H1 (cell line): ENCODE measurements around the gene GRID2. TPM values are rescaled to one million over a fixed set of nuclear protein-coding genes. Genes with fewer than 3 reads are reported as not detected.
A peak's percentile ranks its signal among the peaks of the same experiment; 100 is the strongest.

ENCODE experiments used
- CBX5 ChIP-seq: fragments of 300-800, 300-1000 bp; sonication (generic); IDR thresholded peaks from 2 replicates; pipeline ENCODE4 v1.7.1; 2016; ENCODE audit warnings: antibody characterized with exemption, low read length, low read depth
- CHD7 ChIP-seq: fragments of 300-600 bp; sonication (generic); IDR thresholded peaks from 2 replicates; pipeline ENCODE4 v1.7.1; 2012; ENCODE audit warnings: low read length, moderate library complexity, mild to moderate bottlenecking, inconsistent platforms; ENCODE audit not compliant: insufficient replicate concordance
- GTF2F1 ChIP-seq: IDR thresholded peaks from 2 replicates; pipeline ENCODE4 v1.6.1; 2012; ENCODE audit warnings: low read depth, low read length, improper control_type of control experiment, borderline replicate concordance
- KDM1A ChIP-seq: fragments of 200-600, 300-600 bp; sonication (generic); IDR thresholded peaks from 2 replicates; pipeline ENCODE4 v1.7.1; 2016; ENCODE audit warnings: mild to moderate bottlenecking, low read length, borderline replicate concordance
- NANOG ChIP-seq: IDR thresholded peaks from 2 replicates; pipeline ENCODE4 v1.6.1; 2011; ENCODE audit warnings: low read length, low read depth, mild to moderate bottlenecking, inconsistent platforms; ENCODE audit not compliant: insufficient read depth, poor library complexity, severe bottlenecking
- SIRT6 ChIP-seq: IDR thresholded peaks from one replicate; pipeline ENCODE4 v1.7.1; 2012; ENCODE audit warnings: low read length, inconsistent platforms
- SIX5 ChIP-seq: IDR thresholded peaks from 2 replicates; pipeline ENCODE4 v1.6.1; 2011; ENCODE audit warnings: mild to moderate bottlenecking, low read depth, low read length
- SP2 ChIP-seq: IDR thresholded peaks from 2 replicates; pipeline ENCODE4 v1.6.1; 2012; ENCODE audit warnings: mild to moderate bottlenecking, low read length, inconsistent platforms
- SP4 ChIP-seq: IDR thresholded peaks from 2 replicates; pipeline ENCODE4 v1.6.1; 2012; ENCODE audit warnings: low read length, inconsistent platforms
- TCF12 ChIP-seq: IDR thresholded peaks from 2 replicates; pipeline ENCODE4 v1.6.1; 2011; ENCODE audit warnings: low read depth, mild to moderate bottlenecking, low read length
- polyA plus RNA-seq, 7 experiments: library from polyadenylated mRNA; depleted of rRNA in 3 of 7; stranded (reverse) in 5 of 7; unstranded in 2 of 7; fragments of >200 nt in 5 of 7; fragments of 200-250 nt in 2 of 7; gene quantifications; 1 replicate in 5 of 7; 2 replicates in 1 of 7; 4 replicates in 1 of 7; pipeline versions ENCODE4 v1.2.1 to v1.2.3, GENCODE V29; 2011 to 2013; ENCODE audit warnings: missing spikeins in 2 of 7, mixed read lengths in 2 of 7
- total RNA-seq: library from RNA; stranded (reverse); fragmentation: NEBNext Ultra II Directional; extraction: Animal tissue kit (Norgen Biotek cat#: 25700); gene quantifications from 2 replicates; pipeline ENCODE4 v1.2.1, GENCODE V29; 2021
- TF ChIP-seq, protein P1 (sequence below): IDR thresholded peaks from 2 replicates; pipeline ENCODE4 v1.6.1; 2011; ENCODE audit warnings: low read length, improper control_type of control experiment

GRID2 gene
- total and polyA plus RNA-seq, 2 of the 8 experiments (the other 6 are each of a cell fraction or from before 2014, with no cell fraction given), result 31.1 to 81.9 TPM

GRCh38 chr4:92303621-92304027 is at the start of gene GRID2 (continued):
- TF ChIP-seq NANOG (no peak), CHD7 (no peak), SP2 (no peak), SIX5 (no peak), GTF2F1 (no peak), SP4 (no peak), TCF12 (no peak), CBX5 (no peak), SIRT6 (no peak), KDM1A (peak; percentile 56; the same call in 1 of the 2 replicates)
- TF ChIP-seq, protein P1, sequence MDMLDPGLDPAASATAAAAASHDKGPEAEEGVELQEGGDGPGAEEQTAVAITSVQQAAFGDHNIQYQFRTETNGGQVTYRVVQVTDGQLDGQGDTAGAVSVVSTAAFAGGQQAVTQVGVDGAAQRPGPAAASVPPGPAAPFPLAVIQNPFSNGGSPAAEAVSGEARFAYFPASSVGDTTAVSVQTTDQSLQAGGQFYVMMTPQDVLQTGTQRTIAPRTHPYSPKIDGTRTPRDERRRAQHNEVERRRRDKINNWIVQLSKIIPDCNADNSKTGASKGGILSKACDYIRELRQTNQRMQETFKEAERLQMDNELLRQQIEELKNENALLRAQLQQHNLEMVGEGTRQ, result no peak
